ENCODE results near the gene THAP4. TPM values are rescaled to one million over a fixed set of nuclear protein-coding genes. Genes with fewer than 3 reads are reported as not detected.

The THAP4 gene
- total and polyA plus RNA-seq, 2 of the 13 experiments (the other 11 are each of a cell fraction or from before 2014, with no cell fraction given) = 59.7 to 75.7 TPM

- TF ChIP-seq ZBTB7A (CRISPR knock-in tag; IDR thresholded peaks at IDR 0.05) (no peak; the same call in 1 of the 2 replicates), ZNF800 (CRISPR knock-in tag; IDR thresholded peaks at IDR 0.05) (no peak; the same call in 1 of the 2 replicates), REPIN1 (CRISPR knock-in tag; IDR thresholded peaks at IDR 0.05; ENCODE audit: borderline replicate concordance, low read depth) (peak; percentile 95), KLF6 (CRISPR knock-in tag; IDR thresholded peaks at IDR 0.05) (peak; percentile 43; the same call in 1 of the 2 replicates), CREB1 (IDR thresholded peaks at IDR 0.05) (peak; percentile 97), CREB1 (CRISPR knock-in tag; IDR thresholded peaks at IDR 0.05) (peak; percentile 93), HOXA5 (CRISPR knock-in tag; IDR thresholded peaks at IDR 0.05) (peak; percentile 93), ZNF460 (CRISPR knock-in tag; IDR thresholded peaks at IDR 0.05; ENCODE audit: borderline replicate concordance) (no peak), NCOA2 (CRISPR knock-in tag; IDR thresholded peaks at IDR 0.05) (peak; percentile 56; the same call in 1 of the 2 replicates), KDM6A (CRISPR knock-in tag; IDR thresholded peaks at IDR 0.05; ENCODE audit: low read depth) (no peak; the same call in 1 of the 2 replicates), MEIS2 (CRISPR knock-in tag; IDR thresholded peaks at IDR 0.05) (peak; percentile 53; the same call in 1 of the 2 replicates), PHB2 (IDR thresholded peaks at IDR 0.05; ENCODE audit: partially characterized antibody) (no peak), NCOR1 (IDR thresholded peaks at IDR 0.05; ENCODE audit: borderline replicate concordance, low read length) (peak; percentile 36; the same call in 1 of the 2 replicates), CHD4 (IDR thresholded peaks at IDR 0.05; ENCODE audit: borderline replicate concordance, low read length) (no peak), AGO1 (IDR thresholded peaks at IDR 0.05; ENCODE audit: low read depth, low read length, poor library complexity, severe bottlenecking) (peak; percentile 27), MAX (IDR thresholded peaks at IDR 0.05) (peak; percentile 82), RELA (CRISPR knock-in tag; IDR thresholded peaks at IDR 0.05) (no peak), ATRX (CRISPR knock-in tag; IDR thresholded peaks at IDR 0.05; ENCODE audit: borderline replicate concordance) (no peak), GPBP1L1 (CRISPR knock-in tag; IDR thresholded peaks at IDR 0.05) (no peak), PAF1 (CRISPR knock-in tag; IDR thresholded peaks at IDR 0.05) (no peak), ZKSCAN1 (IDR thresholded peaks at IDR 0.05; ENCODE audit: low read length) (peak; percentile 68), ZNF337 (CRISPR knock-in tag; IDR thresholded peaks at IDR 0.05; ENCODE audit: borderline replicate concordance, low read depth) (no peak), NFRKB (IDR thresholded peaks at IDR 0.05) (peak; percentile 75), IRF2 (CRISPR knock-in tag; IDR thresholded peaks at IDR 0.05) (peak; percentile 92; the same call in 1 of the 2 replicates), ZNF614 (CRISPR knock-in tag; IDR thresholded peaks at IDR 0.05; ENCODE audit: borderline replicate concordance) (peak; percentile 91), YEATS4 (CRISPR knock-in tag; IDR thresholded peaks at IDR 0.05; ENCODE audit: borderline replicate concordance) (peak; percentile 89; the same call in 1 of the 2 replicates), KAT2B (IDR thresholded peaks at IDR 0.05; ENCODE audit: borderline replicate concordance, low read depth, low read length) (no peak), E2F1 (CRISPR knock-in tag; IDR thresholded peaks at IDR 0.05) (peak; percentile 87), FOXA3 (CRISPR knock-in tag; IDR thresholded peaks at IDR 0.05) (peak; percentile 75)
Observed at GRCh38 chr2:241637018-241637794, at the start of gene THAP4, which contains the start of gene ATG4B (continued).
